Lung (tissue), 12 donors: Measurements from ENCODE around the gene DAAM1. TPM values are rescaled to one million over a fixed set of nuclear protein-coding genes. Genes with fewer than 3 reads are reported as not detected.

Source experiments
- ATAC-seq: fragments of 200-7000 bp; cut with Tn5 transposase; one replicate; pipeline ENCODE4 v1.9.1; 2020; ENCODE audit warnings: moderate number of reproducible peaks; ENCODE audit not compliant: insufficient read depth, low FRiP score
- DNase-seq, 3 donors: peaks; one replicate each; pipeline ENCODE4 v3.0.0-alpha.2; 2013 to 2017
- H3K27ac ChIP-seq, 2 donors: one replicate each; pipeline ENCODE4 v1.5.1; 2013; ENCODE audit warnings: mild to moderate bottlenecking in 2 of 2, moderate library complexity in 2 of 2, control low read depth in 1 of 2, inconsistent platforms in 1 of 2, low read depth in 1 of 2, low read length in 1 of 2
- H3K27me3 ChIP-seq, 3 donors: one replicate each; pipeline ENCODE4 v1.5.1; 2013; ENCODE audit warnings: low read length in 2 of 3; ENCODE audit not compliant: control insufficient read depth in 3 of 3, insufficient read depth in 3 of 3
- H3K36me3 ChIP-seq, 4 donors: one replicate each; pipeline ENCODE4 v1.5.1; 2013; ENCODE audit warnings: low read length in 4 of 4, mild to moderate bottlenecking in 1 of 4, moderate library complexity in 1 of 4; ENCODE audit not compliant: control insufficient read depth in 4 of 4, insufficient read depth in 4 of 4
- H3K4me1 ChIP-seq, 5 donors: one replicate each; pipeline ENCODE4 v1.5.1; 2013; ENCODE audit warnings: low read length in 5 of 5, mild to moderate bottlenecking in 2 of 5, moderate library complexity in 1 of 5; ENCODE audit not compliant: control insufficient read depth in 5 of 5, insufficient read depth in 5 of 5
- H3K4me3 ChIP-seq: one replicate; pipeline ENCODE4 v1.5.1; 2013; ENCODE audit warnings: mild to moderate bottlenecking, control low read depth, moderate library complexity
- H3K9ac ChIP-seq, 2 donors: one replicate each; pipeline ENCODE4 v1.5.1; 2013; ENCODE audit warnings: low read length in 2 of 2, control low read depth in 1 of 2; ENCODE audit not compliant: insufficient read depth in 1 of 2
- H3K9me3 ChIP-seq, 4 donors: one replicate each; pipeline ENCODE4 v1.5.1; 2013; ENCODE audit warnings: low read length in 3 of 4, mild to moderate bottlenecking in 1 of 4, moderate library complexity in 1 of 4; ENCODE audit not compliant: control insufficient read depth in 4 of 4, insufficient read depth in 3 of 4
- CTCF ChIP-seq: IDR thresholded peaks from 2 replicates; pipeline ENCODE4 v1.5.1; 2012; ENCODE audit warnings: mild to moderate bottlenecking; ENCODE audit errors: control extremely low read depth, extremely low read depth
- WGBS, 2 donors: extraction: QIAGEN DNeasy Blood & Tissue Kit; methylation state at CpG; one replicate each; pipeline ENCODE4 v1.1.7; 2013; 5-methylcytosine and 5-hydroxymethylcytosine counted together
- polyA plus RNA-seq, 2 donors: library from polyadenylated mRNA; stranded (reverse); fragments of 200-250 nt; gene quantifications; one replicate each; pipeline ENCODE4 v1.2.1, GENCODE V29; 2013
- total RNA-seq, 2 donors: library from RNA; depleted of rRNA in 1 of 2; stranded (reverse); fragments of >200 nt in 1 of 2; gene quantifications; one replicate each; pipeline ENCODE4 v1.2.1, GENCODE V29; 2014 to 2021
- donor health status: control.
- donor health status: control.
- donor health status: Bipolar disorder and iron deficiency.
- donor health status: healthy.
- donor health status: DM: yes; HTN: yes; CAD: no.

The DAAM1 gene
- total and polyA plus RNA-seq, 4 donors: 10.3 to 84.6 (median 32.6) TPM

GRCh38 chr14:59280961-59281360, 92.5 kb downstream of the DAAM1 start:
- H3K27me3 ChIP-seq: no peaks in the 10 kb centered on the region
- 92 to 95% methylated on average over 5 of the region's 5 CpGs for WGBS, 2 donors
- H3K9ac ChIP-seq: no peak overlapping the region
- peak overlapping the region in 1 of 2 donors; percentile 36 for H3K27ac ChIP-seq
- H3K36me3 ChIP-seq: peaks cover 0 to 2% (median 0%) of the 10 kb centered on the region in 4 donors
- no peaks in the 10 kb centered on the region for H3K9me3 ChIP-seq
- no peak for TF ChIP-seq CTCF
- no peak overlapping the region for H3K4me3 ChIP-seq
- peaks cover 0 to 29% (median 7%) of the 10 kb centered on the region in 5 donors for H3K4me1 ChIP-seq
- no peak for DNase-seq
- no peak for ATAC-seq

- Histone ChIP-seq H3K27me3 (no peaks in the 10 kb centered on the region), H3K4me3 (no peak overlapping the region), H3K4me1 (peaks cover 0 to 25% (median 7%) of the 10 kb centered on the region in 5 donors), H3K36me3 (peaks cover 0 to 2% (median 0%) of the 10 kb centered on the region in 4 donors), H3K9me3 (no peaks in the 10 kb centered on the region), H3K9ac (no peak overlapping the region), H3K27ac (peak overlapping the region in 1 of 2 donors; percentile 57)
- TF ChIP-seq CTCF: no peak
- WGBS, 2 donors: 82 to 86% methylated on average over 3 of the region's 3 CpGs
- DNase-seq: peak in 2 of 3 donors; percentile 37 to 52
- ATAC-seq: no peak
Observed at GRCh38 chr14:59281609-59282377, 93.3 kb downstream of the DAAM1 start.

DNA sequence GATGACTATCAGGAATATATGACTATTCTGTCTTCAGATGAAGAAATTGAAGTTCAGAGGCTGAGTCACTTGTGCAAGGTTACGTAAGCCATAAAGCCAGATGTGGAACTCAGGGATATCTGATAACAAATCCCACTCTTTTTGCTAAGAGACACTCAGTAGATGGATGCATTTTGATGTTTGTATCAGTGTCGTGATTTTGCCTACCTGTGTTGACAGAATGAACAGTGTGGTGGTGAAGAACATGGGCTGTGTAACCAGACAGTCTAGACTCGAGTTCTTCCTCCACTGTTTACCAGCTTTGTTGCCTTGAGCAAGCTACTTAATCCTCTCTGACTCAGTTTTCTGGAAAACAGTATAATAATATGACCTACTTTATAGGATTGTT, 93.9 kb downstream of the DAAM1 start:
- Histone ChIP-seq H3K36me3 (peaks cover 0 to 2% (median 0%) of the 10 kb centered on the region in 4 donors), H3K4me3 (no peak overlapping the region), H3K4me1 (peaks cover 0 to 25% (median 7%) of the 10 kb centered on the region in 5 donors), H3K9ac (no peak overlapping the region), H3K27me3 (no peaks in the 10 kb centered on the region), H3K27ac (no peak overlapping the region), H3K9me3 (no peaks in the 10 kb centered on the region)
- 77 to 91% methylated on average over 3 of the region's 3 CpGs for WGBS, 2 donors
- no peak for DNase-seq
- ATAC-seq: no peak
- TF ChIP-seq CTCF: no peak
